Measurements from ENCODE around the gene FPR1. TPM values are rescaled to one million over a fixed set of nuclear protein-coding genes. Genes with fewer than 3 reads are reported as not detected.

Gene FPR1
- total and polyA plus RNA-seq, 7 donors, result 0.45 to 6.7 (median 2.1) TPM

- no peak overlapping the region for H3K27ac ChIP-seq
- TF ChIP-seq CTCF (IDR thresholded peaks at IDR 0.05), result no peak
- 63 to 71% (median 71%) methylated on average over 6 of the region's 6 CpGs for WGBS, 3 donors
Measured at GRCh38 chr19:51784922-51785690, 33.4 kb upstream of the FPR1 start.

GRCh38 chr19:51784109-51784785 is 32.6 kb upstream of the FPR1 start:
- DNase-seq (no peak), ATAC-seq (no peak)
- H3K4me3 ChIP-seq, result no peak overlapping the region
- intact Hi-C loops (cut with DNase I), result loop anchor here in 1 of 2 donors (5.0 kb wide), 1 partner anchor 447 kb away; no protein-coding TSS in a partner anchor
- no peaks in the 10 kb centered on the region for H3K4me1 ChIP-seq
- WGBS, 3 donors, result 63 to 64% (median 64%) methylated on average over 6 of the region's 6 CpGs
- H3K9me3 ChIP-seq, result no peaks in the 10 kb centered on the region
- H3K36me3 ChIP-seq (ENCODE audit: insufficient read depth in 1 of 2, low read depth in 1 of 2), result no peaks in the 10 kb centered on the region
- TF ChIP-seq CTCF (IDR thresholded peaks at IDR 0.05), result no peak
- peaks cover 0 to 8% (median 0%) of the 10 kb centered on the region in 3 donors for H3K27me3 ChIP-seq (ENCODE audit: insufficient read depth in 3 of 3, low read length in 2 of 3)
- H3K27ac ChIP-seq, result no peak overlapping the region

More at GRCh38 chr19:51784922-51785690, 33.4 kb upstream of the FPR1 start:
- H3K4me3 ChIP-seq, result no peak overlapping the region
- ATAC-seq (peak in 2 of 4 donors; percentile 32 to 54), DNase-seq (peak; percentile 65 to 67)
- no peaks in the 10 kb centered on the region for H3K4me1 ChIP-seq
- intact Hi-C loops (cut with DNase I), result loop anchor here in 1 of 2 donors (5.0 kb wide), 1 partner anchor 448 kb away; no protein-coding TSS in a partner anchor
- H3K36me3 ChIP-seq (ENCODE audit: insufficient read depth in 1 of 2, low read depth in 1 of 2), result no peaks in the 10 kb centered on the region
- peaks cover 0 to 1% (median 0%) of the 10 kb centered on the region in 3 donors for H3K27me3 ChIP-seq (ENCODE audit: insufficient read depth in 3 of 3, low read length in 2 of 3)
- no peaks in the 10 kb centered on the region for H3K9me3 ChIP-seq

GRCh38 chr19:51783372-51783771 is 31.7 kb upstream of the FPR1 start:
- H3K27ac ChIP-seq, result no peak overlapping the region
- no peaks in the 10 kb centered on the region for H3K9me3 ChIP-seq
- no peaks in the 10 kb centered on the region for H3K36me3 ChIP-seq (ENCODE audit: insufficient read depth in 1 of 2, low read depth in 1 of 2)
- 36 to 44% (median 36%) methylated on average over 3 of the region's 3 CpGs for WGBS, 3 donors
- H3K27me3 ChIP-seq (ENCODE audit: insufficient read depth in 3 of 3, low read length in 2 of 3), result peaks cover 0 to 17% (median 0%) of the 10 kb centered on the region in 3 donors
- no peaks in the 10 kb centered on the region for H3K4me1 ChIP-seq
- ATAC-seq (no peak), DNase-seq (no peak)
- no peak for TF ChIP-seq CTCF (IDR thresholded peaks at IDR 0.05)
- intact Hi-C loops (cut with DNase I), result loop anchor here in 1 of 2 donors (5.0 kb wide), 1 partner anchor 446 kb away; no protein-coding TSS in a partner anchor
- no peak overlapping the region for H3K4me3 ChIP-seq

- no peak for DNase-seq
- H3K27ac ChIP-seq, result no peak overlapping the region
- no peak for TF ChIP-seq CTCF (IDR thresholded peaks at IDR 0.05)
- no peaks in the 10 kb centered on the region for H3K9me3 ChIP-seq
- no peak for ATAC-seq
- no peaks in the 10 kb centered on the region for H3K4me1 ChIP-seq
- no peaks in the 10 kb centered on the region for H3K36me3 ChIP-seq (ENCODE audit: insufficient read depth in 1 of 2, low read depth in 1 of 2)
- peaks cover 0 to 19% (median 0%) of the 10 kb centered on the region in 3 donors for H3K27me3 ChIP-seq (ENCODE audit: insufficient read depth in 3 of 3, low read length in 2 of 3)
- no peak overlapping the region for H3K4me3 ChIP-seq
- intact Hi-C loops (cut with DNase I), result loop anchor here in 1 of 2 donors (5.0 kb wide), 1 partner anchor 445 kb away; no protein-coding TSS in a partner anchor
- 36 to 46% (median 41%) methylated on average over 3 of the region's 3 CpGs for WGBS, 3 donors
Measured at GRCh38 chr19:51781999-51782398, 30.3 kb upstream of the FPR1 start.
